ENCODE measurements around the gene FRK.

GRCh38 chr6:115958958-115959357 lies 101.7 kb downstream of the FRK start:
- TF ChIP-seq CTCF (IDR thresholded peaks at IDR 0.05) (no peak), REST (IDR thresholded peaks at IDR 0.05) (no peak), POLR2A (IDR thresholded peaks at IDR 0.05; ENCODE audit: low read length) (no peak)
